ENCODE results near the gene UVSSA.

Gene UVSSA

GRCh38 chr4:1357356-1358248, 10.6 kb downstream of the UVSSA start:
- no peaks in the 10 kb centered on the region for H3K4me1 ChIP-seq (ENCODE audit: insufficient read depth, low read length)
- H3K9ac ChIP-seq (ENCODE audit: low read depth, low read length), result no peak overlapping the region
- 0 out of 2 replicates have a peak, but pooled peaks cover 3% of the 10 kb centered on the region for H3K36me3 ChIP-seq (ENCODE audit: insufficient read depth, low read length)
- H3K9me3 ChIP-seq (ENCODE audit: control insufficient read depth, insufficient read depth, low read length), result no peaks in the 10 kb centered on the region

GRCh38 chr4:1358421-1359143, 11.6 kb downstream of the UVSSA start:
- 0 out of 2 replicates have a peak, but pooled peaks cover 3% of the 10 kb centered on the region for H3K36me3 ChIP-seq (ENCODE audit: insufficient read depth, low read length)
- no peaks in the 10 kb centered on the region for H3K9me3 ChIP-seq (ENCODE audit: control insufficient read depth, insufficient read depth, low read length)
- H3K9ac ChIP-seq (ENCODE audit: low read depth, low read length), result no peak overlapping the region
- no peaks in the 10 kb centered on the region for H3K4me1 ChIP-seq (ENCODE audit: insufficient read depth, low read length)

GRCh38 chr4:1359144-1359501, 12.1 kb downstream of the UVSSA start:
- Histone ChIP-seq H3K4me1 (ENCODE audit: insufficient read depth, low read length) (no peaks in the 10 kb centered on the region), H3K36me3 (ENCODE audit: insufficient read depth, low read length) (0 out of 2 replicates have a peak, but pooled peaks cover 3% of the 10 kb centered on the region), H3K9ac (ENCODE audit: low read depth, low read length) (no peak overlapping the region), H3K9me3 (ENCODE audit: control insufficient read depth, insufficient read depth, low read length) (no peaks in the 10 kb centered on the region)

- Histone ChIP-seq H3K9me3 (ENCODE audit: control insufficient read depth, insufficient read depth, low read length) (no peaks in the 10 kb centered on the region), H3K9ac (ENCODE audit: low read depth, low read length) (no peak overlapping the region), H3K36me3 (ENCODE audit: insufficient read depth, low read length) (0 out of 2 replicates have a peak, but pooled peaks cover 3% of the 10 kb centered on the region), H3K4me1 (ENCODE audit: insufficient read depth, low read length) (no peaks in the 10 kb centered on the region)
Measured at GRCh38 chr4:1359976-1360375, 13.0 kb downstream of the UVSSA start.

- Histone ChIP-seq H3K36me3 (ENCODE audit: insufficient read depth, low read length) (0 out of 2 replicates have a peak, but pooled peaks cover 3% of the 10 kb centered on the region), H3K4me1 (ENCODE audit: insufficient read depth, low read length) (no peaks in the 10 kb centered on the region), H3K9ac (ENCODE audit: low read depth, low read length) (no peak overlapping the region), H3K9me3 (ENCODE audit: control insufficient read depth, insufficient read depth, low read length) (no peaks in the 10 kb centered on the region)
Measured at GRCh38 chr4:1360423-1361283, 13.6 kb downstream of the UVSSA start.

GRCh38 chr4:1361431-1361830, 14.4 kb downstream of the UVSSA start:
- Histone ChIP-seq H3K4me1 (ENCODE audit: insufficient read depth, low read length) (no peaks in the 10 kb centered on the region), H3K9me3 (ENCODE audit: control insufficient read depth, insufficient read depth, low read length) (no peaks in the 10 kb centered on the region), H3K36me3 (ENCODE audit: insufficient read depth, low read length) (0 out of 2 replicates have a peak, but pooled peaks cover 3% of the 10 kb centered on the region), H3K9ac (ENCODE audit: low read depth, low read length) (no peak overlapping the region)

- H3K9me3 ChIP-seq (ENCODE audit: control insufficient read depth, insufficient read depth, low read length), result no peaks in the 10 kb centered on the region
- no peak overlapping the region for H3K9ac ChIP-seq (ENCODE audit: low read depth, low read length)
- H3K36me3 ChIP-seq (ENCODE audit: insufficient read depth, low read length), result 0 out of 2 replicates have a peak, but pooled peaks cover 3% of the 10 kb centered on the region
- H3K4me1 ChIP-seq (ENCODE audit: insufficient read depth, low read length), result no peaks in the 10 kb centered on the region
Measured at GRCh38 chr4:1362046-1362445, 15.0 kb downstream of the UVSSA start.

- no peaks in the 10 kb centered on the region for H3K4me1 ChIP-seq (ENCODE audit: insufficient read depth, low read length)
- no peaks in the 10 kb centered on the region for H3K9me3 ChIP-seq (ENCODE audit: control insufficient read depth, insufficient read depth, low read length)
- 0 out of 2 replicates have a peak, but pooled peaks cover 3% of the 10 kb centered on the region for H3K36me3 ChIP-seq (ENCODE audit: insufficient read depth, low read length)
- H3K9ac ChIP-seq (ENCODE audit: low read depth, low read length), result no peak overlapping the region
Measured at GRCh38 chr4:1362521-1362920, 15.5 kb downstream of the UVSSA start.

- Histone ChIP-seq H3K36me3 (ENCODE audit: insufficient read depth, low read length) (no peaks in the 10 kb centered on the region), H3K4me1 (ENCODE audit: insufficient read depth, low read length) (no peaks in the 10 kb centered on the region), H3K9ac (ENCODE audit: low read depth, low read length) (no peak overlapping the region), H3K9me3 (ENCODE audit: control insufficient read depth, insufficient read depth, low read length) (no peaks in the 10 kb centered on the region)
Measured at GRCh38 chr4:1363513-1363912, 16.5 kb downstream of the UVSSA start.

- no peak overlapping the region for H3K9ac ChIP-seq (ENCODE audit: low read depth, low read length)
- no peaks in the 10 kb centered on the region for H3K4me1 ChIP-seq (ENCODE audit: insufficient read depth, low read length)
- H3K9me3 ChIP-seq (ENCODE audit: control insufficient read depth, insufficient read depth, low read length), result no peaks in the 10 kb centered on the region
- H3K36me3 ChIP-seq (ENCODE audit: insufficient read depth, low read length), result no peaks in the 10 kb centered on the region
Measured at GRCh38 chr4:1364217-1364616, 17.2 kb downstream of the UVSSA start.

- Histone ChIP-seq H3K36me3 (ENCODE audit: insufficient read depth, low read length) (no peaks in the 10 kb centered on the region), H3K4me1 (ENCODE audit: insufficient read depth, low read length) (no peaks in the 10 kb centered on the region), H3K9me3 (ENCODE audit: control insufficient read depth, insufficient read depth, low read length) (no peaks in the 10 kb centered on the region), H3K9ac (ENCODE audit: low read depth, low read length) (no peak overlapping the region)
Measured at GRCh38 chr4:1364748-1365147, 17.7 kb downstream of the UVSSA start.

- Histone ChIP-seq H3K9ac (ENCODE audit: low read depth, low read length) (no peak overlapping the region), H3K4me1 (ENCODE audit: insufficient read depth, low read length) (no peaks in the 10 kb centered on the region), H3K36me3 (ENCODE audit: insufficient read depth, low read length) (no peaks in the 10 kb centered on the region), H3K9me3 (ENCODE audit: control insufficient read depth, insufficient read depth, low read length) (no peaks in the 10 kb centered on the region)
Measured at GRCh38 chr4:1365271-1366178, 18.5 kb downstream of the UVSSA start.

GRCh38 chr4:1366371-1367229, 19.6 kb downstream of the UVSSA start:
- H3K36me3 ChIP-seq (ENCODE audit: insufficient read depth, low read length), result no peaks in the 10 kb centered on the region
- H3K9ac ChIP-seq (ENCODE audit: low read depth, low read length), result no peak overlapping the region

More at GRCh38 chr4:1366371-1367229, 19.6 kb downstream of the UVSSA start:
- no peaks in the 10 kb centered on the region for H3K9me3 ChIP-seq (ENCODE audit: control insufficient read depth, insufficient read depth, low read length)
- no peaks in the 10 kb centered on the region for H3K4me1 ChIP-seq (ENCODE audit: insufficient read depth, low read length)
